Embryonic facial prominence (tissue), 1 donor: ENCODE results near the gene SELENOW.
"Not testable (repeated sequence)": the region's sequence is repeated elsewhere in the genome, so short reads cannot be mapped to it uniquely, and the experiment has no call there.

Experiments used
- DNase-seq: peaks from one replicate; pipeline ENCODE4 v3.0.0-alpha.2; 2016; ENCODE audit errors: extremely low spot score

The SELENOW gene

DNA sequence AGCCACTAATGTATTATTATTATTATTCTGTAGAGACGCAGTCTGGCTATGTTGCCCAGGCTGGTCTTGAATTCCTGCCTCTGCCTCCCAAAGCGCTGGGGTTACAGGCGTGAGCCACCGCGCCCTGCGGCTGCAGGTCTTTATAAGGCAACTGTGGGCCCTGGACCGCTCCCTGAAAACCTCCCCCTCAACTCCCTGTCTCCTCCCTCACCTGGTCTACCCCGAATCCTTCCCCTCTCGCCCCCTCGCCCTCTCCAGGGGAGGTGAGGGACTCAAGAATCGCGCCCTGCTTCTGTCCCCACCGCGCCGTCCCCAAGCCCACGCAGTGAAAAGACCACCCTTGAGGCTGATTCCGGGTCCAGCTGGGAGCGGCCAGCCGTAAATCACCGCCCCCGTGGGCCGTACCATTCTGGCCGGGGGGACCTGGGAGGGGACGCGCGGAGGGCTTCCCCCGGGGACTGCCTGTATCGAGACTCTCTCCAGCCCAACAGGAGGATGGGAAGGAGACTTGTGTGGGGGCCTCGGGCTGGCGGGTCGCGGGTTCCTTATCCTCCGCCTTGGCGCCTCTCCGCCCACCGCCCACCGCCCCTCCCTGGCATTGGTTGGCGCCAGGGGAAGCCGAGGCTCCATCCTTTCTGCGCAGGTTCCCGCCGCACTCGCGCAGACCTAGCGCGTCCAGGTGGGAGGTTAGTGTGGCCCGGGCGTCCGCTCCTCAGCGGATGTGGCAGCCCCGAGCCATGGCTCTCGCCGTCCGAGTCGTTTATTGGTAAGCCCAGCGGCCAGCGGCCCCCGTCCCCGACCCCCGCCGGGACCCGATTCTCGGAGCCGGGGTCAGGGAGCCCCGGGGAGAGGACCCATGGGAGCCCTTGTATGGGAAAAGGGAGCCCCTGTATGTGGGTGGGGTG is at the start of gene SELENOW:
Gene SELENOW (plus strand): TSS at position 655 of the 905 bp plus-strand sequence. CDS start 83 bp downstream, at position 738.
- no peak for DNase-seq

- no peak for DNase-seq
Measured at GRCh38 chr19:47729468-47729798, 49.1 kb upstream of the SELENOW start.

- DNase-seq: no peak
Measured at GRCh38 chr19:47729799-47730520, 48.5 kb upstream of the SELENOW start.

- DNase-seq: no peak
Measured at GRCh38 chr19:47730521-47730889, 48.0 kb upstream of the SELENOW start.

DNA sequence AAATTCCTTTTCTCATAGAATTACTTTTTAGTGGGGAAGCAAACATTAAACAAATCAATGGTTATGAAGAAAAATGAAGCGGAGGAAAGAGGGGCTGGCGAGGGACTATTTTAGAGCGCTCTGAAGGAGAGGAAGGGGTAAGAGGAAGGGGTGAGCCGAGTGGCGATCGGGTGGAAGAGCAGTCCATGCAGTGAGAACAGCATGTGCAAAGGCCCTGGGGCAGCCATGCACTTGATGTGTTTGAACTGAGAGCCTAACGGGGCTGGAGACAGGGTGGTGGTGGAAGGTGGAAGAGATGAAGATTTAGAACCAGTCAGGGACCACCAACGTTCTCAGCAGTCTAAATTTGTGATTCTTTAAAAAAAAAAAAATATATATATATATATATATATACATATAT is 47.6 kb upstream of the SELENOW start:
- no peak for DNase-seq

DNA sequence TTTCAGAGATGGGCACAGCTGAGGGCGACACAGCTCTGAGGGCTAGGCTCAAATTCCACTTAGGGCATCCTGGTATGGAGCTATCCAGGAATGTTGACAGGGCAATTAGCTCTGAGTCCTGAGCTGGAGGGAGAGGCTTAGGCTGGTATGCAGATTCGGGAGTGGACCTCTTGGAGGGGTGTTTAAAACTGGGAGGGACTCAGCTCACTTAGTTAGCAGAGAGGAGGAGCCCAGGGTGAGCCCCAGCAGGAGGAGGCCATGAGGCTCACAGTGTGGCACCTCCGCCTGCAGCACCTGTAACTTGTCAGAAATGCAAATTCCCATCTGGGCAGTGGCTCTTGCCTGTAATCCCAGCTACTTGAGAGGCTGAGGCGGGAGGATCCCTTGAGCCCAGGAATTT is 43.4 kb upstream of the SELENOW start:
- no peak for DNase-seq

GRCh38 chr19:47740866-47741519 is 37.5 kb upstream of the SELENOW start:
- DNase-seq: no peak

DNA sequence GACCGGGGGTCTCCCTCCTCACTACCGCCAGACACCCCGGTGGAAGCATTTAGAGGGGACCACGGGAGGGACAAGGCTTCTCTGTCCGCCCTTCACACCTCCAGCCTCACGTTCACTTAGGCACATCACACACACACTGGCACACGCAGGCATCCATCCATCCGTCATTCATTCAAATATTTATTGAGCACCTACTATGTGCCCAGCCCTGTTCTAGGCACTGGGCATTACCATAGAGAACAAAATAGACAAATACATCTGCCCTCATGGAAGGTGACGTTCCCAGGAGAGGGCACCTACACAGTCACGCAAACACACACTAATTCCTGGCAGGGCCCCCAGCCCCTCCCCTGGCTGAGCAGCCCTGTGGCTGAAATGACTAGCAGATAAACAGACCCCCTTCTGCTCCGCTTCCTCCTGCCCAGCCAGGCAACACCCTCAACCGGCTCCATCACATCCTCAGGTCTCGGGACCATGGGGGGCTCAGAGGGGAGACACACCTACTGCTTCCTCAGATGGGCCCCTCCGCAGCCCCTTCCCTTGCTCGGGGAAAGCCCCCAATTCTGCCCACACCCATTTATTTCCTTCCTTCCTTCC is 36.9 kb upstream of the SELENOW start:
- DNase-seq: no peak

- DNase-seq: peak; percentile 28
Measured at GRCh38 chr19:47742634-47743033, 35.9 kb upstream of the SELENOW start.

DNA sequence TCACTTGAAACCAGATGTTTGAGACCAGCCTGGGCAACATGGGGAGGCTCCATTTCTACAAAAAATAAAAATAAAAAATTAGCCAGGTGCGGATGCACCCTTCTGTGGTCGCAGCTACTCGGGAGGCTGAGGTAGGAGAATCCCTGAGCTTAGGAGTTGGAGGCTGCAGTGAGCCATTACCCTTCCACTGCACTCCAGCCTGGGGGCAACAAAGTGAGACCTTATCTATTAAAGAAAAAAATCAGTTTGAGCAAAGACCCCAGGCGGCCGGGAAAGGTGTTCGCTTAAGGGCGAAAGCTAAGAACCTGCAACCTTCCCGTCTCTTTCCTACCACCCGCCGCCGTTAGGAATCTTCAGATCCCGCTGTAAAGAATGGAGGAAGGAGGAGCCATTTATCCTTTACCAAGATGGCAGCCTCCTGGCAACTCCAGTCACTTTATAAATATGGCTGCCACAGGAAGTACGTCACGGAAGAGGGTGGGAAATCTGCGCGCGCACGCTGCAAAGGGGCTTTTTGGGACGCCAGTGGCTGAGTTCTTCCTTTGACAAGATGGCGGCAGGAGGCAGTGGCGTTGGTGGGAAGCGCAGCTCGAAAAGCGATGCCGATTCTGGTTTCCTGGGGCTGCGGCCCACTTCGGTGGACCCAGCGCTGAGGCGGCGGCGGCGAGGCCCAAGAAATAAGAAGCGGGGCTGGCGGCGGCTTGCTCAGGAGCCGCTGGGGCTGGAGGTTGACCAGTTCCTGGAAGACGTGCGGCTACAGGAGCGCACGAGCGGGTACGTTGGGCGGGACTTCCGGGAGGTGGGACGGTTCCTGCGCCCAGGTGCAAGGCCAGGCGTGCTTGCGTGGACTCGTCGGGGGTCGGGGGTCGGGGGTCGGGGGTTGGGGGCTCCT is 33.2 kb upstream of the SELENOW start, which contains the start of gene NOP53:
Gene NOP53 (plus strand): TSS at position 537 of the 892 bp plus-strand sequence. CDS start 14 bp downstream, at position 551.
- DNase-seq: peak; percentile 97

- DNase-seq: not testable (repeated sequence)
Measured at GRCh38 chr19:47746129-47746528, 32.4 kb upstream of the SELENOW start.

DNA sequence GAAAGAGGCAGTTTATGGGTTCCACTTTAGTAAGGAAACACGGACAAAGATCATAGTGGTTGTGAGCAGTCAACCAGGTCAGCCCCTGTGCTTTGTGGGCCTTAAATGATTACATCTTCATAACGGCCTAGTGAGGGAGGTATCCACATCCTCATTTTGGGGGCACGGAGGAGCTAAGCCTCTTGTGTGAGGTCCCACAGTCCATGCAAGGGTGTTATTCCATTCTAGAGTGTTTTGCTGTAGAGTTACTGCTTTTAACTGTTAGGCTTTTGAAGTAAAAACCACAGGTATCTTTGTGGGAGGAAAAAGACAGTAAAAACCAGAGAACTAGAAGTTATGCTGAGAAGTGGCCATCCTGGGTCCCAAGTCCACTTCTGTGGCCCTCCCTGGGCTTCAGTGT is 29.2 kb upstream of the SELENOW start:
- no peak for DNase-seq

GRCh38 chr19:47750752-47751151 is 27.8 kb upstream of the SELENOW start:
- no peak for DNase-seq

DNA sequence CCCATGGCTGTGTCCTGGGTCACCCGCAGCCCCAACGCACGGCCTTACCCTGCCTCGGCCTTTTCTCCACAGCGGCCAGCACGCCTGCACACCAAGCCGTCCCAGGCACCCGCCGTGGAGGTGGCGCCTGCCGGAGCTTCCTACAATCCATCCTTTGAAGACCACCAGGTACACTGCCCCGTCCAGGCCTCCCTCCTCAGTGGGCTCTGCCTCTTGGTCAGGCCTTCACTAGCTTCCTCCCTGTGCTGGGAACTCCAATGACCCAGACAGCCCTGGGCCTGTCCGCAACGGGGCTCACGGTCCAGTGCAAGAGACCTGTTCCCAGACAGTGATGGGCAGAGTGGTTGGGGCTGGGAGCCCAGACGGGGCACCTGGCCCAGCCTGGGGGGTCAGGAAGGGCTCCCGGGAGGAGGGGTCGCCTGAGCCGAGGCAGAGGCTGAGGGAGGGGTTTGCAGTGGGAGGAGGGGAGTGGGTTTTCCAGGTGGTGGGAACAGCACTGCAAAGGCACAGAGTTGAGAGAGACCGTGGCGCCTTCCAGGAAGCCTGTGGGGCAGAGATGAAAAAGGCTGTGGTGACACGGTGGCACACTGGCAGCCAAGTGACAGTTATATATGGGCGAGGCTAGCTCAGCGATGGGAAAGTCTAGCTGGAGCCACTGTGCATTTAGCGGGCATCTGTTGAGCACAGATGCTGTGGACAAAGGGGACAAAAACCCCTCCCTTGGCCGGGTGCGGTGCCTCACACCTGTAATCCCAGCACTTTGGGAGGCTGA is 25.9 kb upstream of the SELENOW start:
- DNase-seq: no peak

GRCh38 chr19:47754206-47755064 is 24.1 kb upstream of the SELENOW start:
- no peak for DNase-seq

DNA sequence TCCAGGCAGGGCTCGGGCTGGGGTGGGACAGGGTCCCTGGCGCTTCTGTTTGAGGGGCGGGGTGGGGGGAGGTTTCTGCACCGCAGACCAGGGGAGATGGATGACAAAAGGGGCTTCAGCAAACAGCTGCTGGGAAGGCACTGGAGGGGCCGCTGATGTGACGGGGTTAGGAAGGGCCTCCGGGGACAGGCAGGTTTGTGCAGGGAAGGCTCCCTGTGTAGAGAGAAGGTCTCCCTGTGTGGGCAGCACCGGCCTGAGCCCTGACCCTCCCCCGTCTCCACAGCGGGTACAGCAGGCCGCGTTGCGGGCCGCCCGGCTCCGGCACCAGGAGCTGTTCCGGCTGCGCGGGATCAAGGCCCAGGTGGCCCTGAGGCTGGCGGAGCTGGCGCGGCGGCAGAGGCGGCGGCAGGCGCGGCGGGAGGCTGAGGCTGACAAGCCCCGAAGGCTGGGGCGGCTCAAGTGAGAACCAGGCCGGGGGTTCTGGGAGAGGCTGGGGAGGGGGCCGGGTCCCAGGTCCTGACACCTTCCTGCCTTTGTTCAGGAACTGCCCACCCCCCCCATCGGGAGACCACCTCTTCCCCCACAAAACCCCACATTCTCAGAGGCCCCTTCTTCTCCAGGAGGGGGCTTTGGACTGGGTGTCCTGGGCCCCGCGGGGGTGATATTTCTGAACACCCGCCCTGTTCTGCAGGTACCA is 23.3 kb upstream of the SELENOW start:
- no peak for DNase-seq

DNA sequence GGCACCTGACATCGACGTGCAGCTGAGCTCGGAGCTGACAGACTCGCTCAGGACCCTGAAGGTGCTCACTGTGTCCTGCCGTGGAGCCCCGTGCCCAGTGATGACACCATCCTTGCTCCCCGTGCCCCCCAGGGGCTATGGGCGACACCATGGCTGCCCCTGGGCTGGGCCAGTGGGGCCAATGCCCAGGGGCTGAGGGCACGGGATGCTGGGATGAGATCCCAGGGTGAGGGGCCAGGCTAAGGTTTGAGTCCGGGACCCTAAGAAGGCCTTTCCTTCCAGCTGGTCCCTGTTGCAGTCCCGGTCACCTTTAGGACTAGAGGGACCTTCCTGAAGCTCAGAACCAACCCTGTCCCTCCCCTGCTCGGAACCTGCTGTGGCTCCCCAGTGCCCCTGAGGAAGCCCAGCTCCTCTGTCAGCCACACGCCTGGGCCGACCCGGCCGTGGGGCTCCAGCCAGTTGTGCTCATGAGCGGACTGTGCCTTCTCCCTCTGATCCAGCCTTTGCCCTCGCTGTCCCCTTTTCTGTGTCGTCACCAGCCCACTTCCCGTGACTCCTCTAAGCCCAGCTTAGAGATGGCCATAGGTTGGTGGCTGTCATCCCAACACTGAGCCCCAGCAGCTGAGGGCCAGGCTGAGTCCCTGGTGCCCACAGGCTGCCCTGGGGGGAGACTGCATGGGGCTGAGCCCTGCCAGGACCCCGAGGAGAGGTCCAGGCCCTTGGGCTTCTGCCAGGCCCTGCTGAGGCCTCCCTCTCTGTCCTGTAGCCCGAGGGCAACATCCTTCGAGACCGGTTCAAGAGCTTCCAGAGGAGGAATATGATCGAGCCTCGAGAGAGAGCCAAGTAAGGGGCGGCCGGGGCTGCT is 22.5 kb upstream of the SELENOW start:
- DNase-seq: no peak

- DNase-seq: no peak
Measured at GRCh38 chr19:47756627-47756929, 21.9 kb upstream of the SELENOW start.
